Measurements from ENCODE around the gene ABCC8. TPM values are rescaled to one million over a fixed set of nuclear protein-coding genes. Genes with fewer than 3 reads are reported as not detected.

Gene ABCC8
- total and polyA plus RNA-seq, 9 donors, result 0.38 to 1.8 (median 0.71) TPM; not detected in 2

DNA sequence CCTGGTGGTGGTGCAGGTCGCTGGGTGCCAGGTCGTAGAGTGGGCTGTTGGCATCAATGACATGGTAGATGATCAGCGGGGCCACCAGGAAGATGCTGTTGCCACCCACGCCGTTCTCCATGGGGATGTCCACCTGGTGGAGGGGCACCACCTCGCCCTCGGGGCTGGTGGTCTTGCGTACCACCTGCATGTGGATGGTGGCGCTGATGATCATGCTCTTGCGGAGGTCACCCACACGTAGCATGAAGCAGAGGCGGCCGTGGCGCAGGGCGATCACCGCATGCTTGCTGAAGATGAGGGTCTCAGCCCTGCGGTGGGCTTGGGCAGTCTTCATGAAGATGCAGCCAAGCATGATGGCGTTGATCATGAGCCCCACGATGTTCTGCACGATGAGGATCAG is 89.4 kb downstream of the ABCC8 start:
- Histone ChIP-seq H3K27me3 (no peaks in the 10 kb centered on the region), H3K9me3 (no peaks in the 10 kb centered on the region), H3K36me3 (no peaks in the 10 kb centered on the region), H3K27ac (no peak overlapping the region), H3K4me3 (no peak overlapping the region), H3K4me1 (ENCODE audit: insufficient read depth) (peaks cover 3% of the 10 kb centered on the region)
- DNase-seq, result no peak
- 93 to 97% (median 95%) methylated on average over 20 of the region's 20 CpGs for WGBS, 3 donors
- intact Hi-C loops (cut with DNase I), result loop anchor here in 1 of 4 donors (10.0 kb wide), 1 partner anchor 118 kb away; no protein-coding TSS in a partner anchor
- TF ChIP-seq CTCF (IDR thresholded peaks at IDR 0.05) (no peak), EP300 (IDR thresholded peaks at IDR 0.05) (no peak), POLR2A (IDR thresholded peaks at IDR 0.05) (no peak)

DNA sequence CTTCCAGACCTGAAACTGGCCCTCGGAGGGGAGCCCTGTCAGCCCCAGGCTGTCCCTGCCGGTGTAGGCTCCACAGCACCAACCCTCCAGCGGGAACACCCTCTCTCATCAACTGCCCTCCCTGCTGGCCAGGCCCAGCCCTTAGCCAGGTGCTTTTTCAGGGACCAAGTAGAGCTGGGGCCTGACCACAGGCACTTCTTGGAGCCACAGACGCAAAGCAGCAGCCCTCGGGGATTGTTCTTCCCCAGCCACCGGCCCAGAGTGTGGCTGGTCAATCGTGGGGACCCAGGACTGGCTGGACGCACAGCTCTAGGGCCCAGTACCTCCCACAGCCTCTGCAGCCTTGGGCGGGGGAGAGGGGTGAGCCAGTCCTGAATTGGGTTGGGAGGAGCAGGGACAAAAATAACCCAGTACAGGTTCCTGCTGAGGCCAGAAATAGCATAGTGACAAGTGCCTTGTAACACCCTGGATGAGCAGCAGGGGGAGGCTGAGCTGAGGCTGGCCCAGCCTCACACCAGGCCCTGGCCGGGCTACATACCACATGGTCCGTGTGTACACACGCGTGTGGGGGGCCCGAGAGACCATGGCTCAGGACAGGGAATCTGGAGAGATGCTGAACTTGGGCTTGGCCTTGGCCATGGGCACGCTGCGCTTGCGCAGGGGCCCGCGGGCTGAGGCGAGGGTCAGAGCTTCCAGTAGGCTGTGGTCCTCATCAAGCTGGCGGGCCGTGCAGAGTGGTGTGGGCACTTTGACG is 90.1 kb downstream of the ABCC8 start:
- Histone ChIP-seq H3K36me3 (no peaks in the 10 kb centered on the region), H3K9me3 (no peaks in the 10 kb centered on the region), H3K4me1 (ENCODE audit: insufficient read depth) (peaks cover 3% of the 10 kb centered on the region), H3K4me3 (no peak overlapping the region), H3K27me3 (no peaks in the 10 kb centered on the region), H3K27ac (no peak overlapping the region)
- TF ChIP-seq POLR2A (IDR thresholded peaks at IDR 0.05), result no peak
- TF ChIP-seq EP300 (IDR thresholded peaks at IDR 0.05), result no peak
- TF ChIP-seq CTCF (IDR thresholded peaks at IDR 0.05), result no peak
- 73 to 84% (median 76%) methylated on average over 22 to 23 of the region's 23 CpGs for WGBS, 3 donors
- intact Hi-C loops (cut with DNase I), result loop anchor here in 1 of 4 donors (10.0 kb wide), 1 partner anchor 118 kb away; no protein-coding TSS in a partner anchor
- DNase-seq, result no peak

GRCh38 chr11:17385926-17386325 is 90.7 kb downstream of the ABCC8 start:
- no peak overlapping the region for H3K4me3 ChIP-seq
- WGBS, 3 donors, result 71 to 74% (median 72%) methylated on average over 6 of the region's 6 CpGs
- H3K27me3 ChIP-seq, result no peaks in the 10 kb centered on the region
- no peaks in the 10 kb centered on the region for H3K9me3 ChIP-seq
- no peak for DNase-seq
- no peaks in the 10 kb centered on the region for H3K36me3 ChIP-seq
- peaks cover 3% of the 10 kb centered on the region for H3K4me1 ChIP-seq (ENCODE audit: insufficient read depth)
- intact Hi-C loops (cut with DNase I), result loop anchor here in 1 of 4 donors (10.0 kb wide), 1 partner anchor 119 kb away; no protein-coding TSS in a partner anchor
- no peak overlapping the region for H3K27ac ChIP-seq
- no peak for TF ChIP-seq CTCF (IDR thresholded peaks at IDR 0.05)
- TF ChIP-seq EP300 (IDR thresholded peaks at IDR 0.05), result no peak
- no peak for TF ChIP-seq POLR2A (IDR thresholded peaks at IDR 0.05)

GRCh38 chr11:17385492-17385891 is 91.2 kb downstream of the ABCC8 start:
- Histone ChIP-seq H3K4me1 (ENCODE audit: insufficient read depth) (peaks cover 3% of the 10 kb centered on the region), H3K9me3 (no peaks in the 10 kb centered on the region), H3K36me3 (no peaks in the 10 kb centered on the region), H3K27me3 (no peaks in the 10 kb centered on the region), H3K4me3 (no peak overlapping the region), H3K27ac (no peak overlapping the region)
- DNase-seq, result no peak
- intact Hi-C loops (cut with DNase I), result loop anchor here in 1 of 4 donors (10.0 kb wide), 1 partner anchor 119 kb away; no protein-coding TSS in a partner anchor
- 74 to 78% (median 77%) methylated on average over 5 of the region's 5 CpGs for WGBS, 3 donors
- TF ChIP-seq EP300 (IDR thresholded peaks at IDR 0.05) (no peak), CTCF (IDR thresholded peaks at IDR 0.05) (no peak), POLR2A (IDR thresholded peaks at IDR 0.05) (no peak)

Measured in ovary (tissue), 9 donors.